HG02642 (cell line): ENCODE data around the gene MND1.

Experiments
- ATAC-seq: cut with Tn5 transposase; IDR thresholded peaks from one replicate; pipeline ENCODE4 v1.9.1; 2021; ENCODE audit warnings: mild to moderate bottlenecking; ENCODE audit not compliant: unreplicated experiment, poor library complexity

MND1 gene

GRCh38 chr4:153345012-153345981 is 809 bp downstream of the MND1 start:
- ATAC-seq, result peak; percentile 32

GRCh38 chr4:153346031-153346430 is 1.5 kb downstream of the MND1 start:
- ATAC-seq, result no peak

- ATAC-seq, result no peak
Measured at GRCh38 chr4:153346563-153346962, 2.1 kb downstream of the MND1 start.

GRCh38 chr4:153347117-153347516 is 2.6 kb downstream of the MND1 start:
- no peak for ATAC-seq

GRCh38 chr4:153348006-153348405 is 3.5 kb downstream of the MND1 start:
- ATAC-seq, result no peak

- ATAC-seq, result no peak
Measured at GRCh38 chr4:153349206-153349805, 4.8 kb downstream of the MND1 start.

- ATAC-seq, result no peak
Measured at GRCh38 chr4:153362184-153362583, 17.7 kb downstream of the MND1 start.

GRCh38 chr4:153364061-153364460 is 19.6 kb downstream of the MND1 start:
- ATAC-seq, result no peak

GRCh38 chr4:153365003-153365402 is 20.5 kb downstream of the MND1 start:
- ATAC-seq, result no peak

GRCh38 chr4:153366486-153366885 is 22.0 kb downstream of the MND1 start:
- ATAC-seq, result no peak

- no peak for ATAC-seq
Measured at GRCh38 chr4:153367092-153367491, 22.6 kb downstream of the MND1 start.

- no peak for ATAC-seq
Measured at GRCh38 chr4:153369021-153369420, 24.5 kb downstream of the MND1 start.

- no peak for ATAC-seq
Measured at GRCh38 chr4:153371701-153372234, 27.3 kb downstream of the MND1 start.

- no peak for ATAC-seq
Measured at GRCh38 chr4:153372967-153373562, 28.6 kb downstream of the MND1 start.

GRCh38 chr4:153374442-153374841 is 30.0 kb downstream of the MND1 start:
- ATAC-seq, result no peak

GRCh38 chr4:153375303-153375702 is 30.8 kb downstream of the MND1 start:
- no peak for ATAC-seq

- no peak for ATAC-seq
Measured at GRCh38 chr4:153383131-153383530, 38.6 kb downstream of the MND1 start.

- ATAC-seq, result no peak
Measured at GRCh38 chr4:153384160-153384559, 39.7 kb downstream of the MND1 start.

- ATAC-seq, result no peak
Measured at GRCh38 chr4:153385784-153386183, 41.3 kb downstream of the MND1 start.

- ATAC-seq, result no peak
Measured at GRCh38 chr4:153387981-153388380, 43.5 kb downstream of the MND1 start.

GRCh38 chr4:153393397-153393796 is 48.9 kb downstream of the MND1 start:
- no peak for ATAC-seq
